ENCODE data around the gene SRRM1.

SRRM1 gene, protein sequence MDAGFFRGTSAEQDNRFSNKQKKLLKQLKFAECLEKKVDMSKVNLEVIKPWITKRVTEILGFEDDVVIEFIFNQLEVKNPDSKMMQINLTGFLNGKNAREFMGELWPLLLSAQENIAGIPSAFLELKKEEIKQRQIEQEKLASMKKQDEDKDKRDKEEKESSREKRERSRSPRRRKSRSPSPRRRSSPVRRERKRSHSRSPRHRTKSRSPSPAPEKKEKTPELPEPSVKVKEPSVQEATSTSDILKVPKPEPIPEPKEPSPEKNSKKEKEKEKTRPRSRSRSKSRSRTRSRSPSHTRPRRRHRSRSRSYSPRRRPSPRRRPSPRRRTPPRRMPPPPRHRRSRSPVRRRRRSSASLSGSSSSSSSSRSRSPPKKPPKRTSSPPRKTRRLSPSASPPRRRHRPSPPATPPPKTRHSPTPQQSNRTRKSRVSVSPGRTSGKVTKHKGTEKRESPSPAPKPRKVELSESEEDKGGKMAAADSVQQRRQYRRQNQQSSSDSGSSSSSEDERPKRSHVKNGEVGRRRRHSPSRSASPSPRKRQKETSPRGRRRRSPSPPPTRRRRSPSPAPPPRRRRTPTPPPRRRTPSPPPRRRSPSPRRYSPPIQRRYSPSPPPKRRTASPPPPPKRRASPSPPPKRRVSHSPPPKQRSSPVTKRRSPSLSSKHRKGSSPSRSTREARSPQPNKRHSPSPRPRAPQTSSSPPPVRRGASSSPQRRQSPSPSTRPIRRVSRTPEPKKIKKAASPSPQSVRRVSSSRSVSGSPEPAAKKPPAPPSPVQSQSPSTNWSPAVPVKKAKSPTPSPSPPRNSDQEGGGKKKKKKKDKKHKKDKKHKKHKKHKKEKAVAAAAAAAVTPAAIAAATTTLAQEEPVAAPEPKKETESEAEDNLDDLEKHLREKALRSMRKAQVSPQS

DNA sequence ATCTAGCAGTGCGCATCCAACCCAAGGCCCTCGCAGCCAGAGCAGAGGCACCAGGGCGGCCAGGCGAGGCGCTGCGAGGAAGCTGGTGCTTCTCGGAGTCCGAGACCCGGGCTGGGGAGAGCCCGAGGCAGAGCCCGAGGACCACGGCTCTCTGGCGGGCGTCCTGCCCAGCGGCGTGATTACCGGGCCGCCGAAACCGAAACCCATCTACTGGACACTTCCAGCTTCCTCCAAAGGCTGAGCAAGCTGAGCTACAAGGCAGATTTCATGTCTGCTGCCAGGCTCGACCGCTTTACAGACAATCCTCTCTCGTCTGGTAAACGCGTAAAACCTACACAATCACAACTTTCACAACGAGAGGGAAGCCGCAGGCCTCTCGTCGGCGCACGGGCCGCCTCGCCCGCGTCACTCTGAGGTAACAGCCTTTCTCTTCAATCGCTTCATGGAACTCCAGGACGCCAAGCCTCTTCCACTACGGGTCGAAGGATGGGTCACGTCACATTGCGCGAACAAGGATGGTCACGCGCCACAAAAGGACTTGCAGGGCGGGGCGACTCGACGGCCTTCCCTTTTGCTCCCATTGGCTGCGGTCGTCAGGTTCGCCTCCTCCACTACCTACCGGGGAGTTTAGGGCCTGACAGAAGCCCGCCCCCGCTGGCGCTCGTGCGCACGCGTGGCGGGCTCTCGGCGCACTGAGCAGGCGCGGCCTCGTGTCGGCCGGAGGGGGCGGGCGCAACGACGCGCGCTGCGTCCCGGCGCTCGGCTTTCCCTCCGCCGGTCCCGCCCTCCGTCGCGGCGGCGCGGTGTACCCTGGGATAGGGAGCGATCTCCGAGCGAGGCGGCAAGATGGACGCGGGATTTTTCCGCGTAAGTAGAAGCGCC is at the start of gene SRRM1:
SRRM1 (plus strand) TSS at position 822 of the 882 bp plus-strand sequence; CDS start at position 847, 25 bp downstream.
- TF ChIP-seq CTCF (IDR thresholded peaks at IDR 0.05; ENCODE audit: insufficient read depth, low read depth, low read length, missing control alignments) = peak; percentile 7
- H3K4me3 ChIP-seq (ENCODE audit: low read depth, low read length) = peak within 1 kb of the TSS; percentile 99
- peak; percentile 100 for DNase-seq (ENCODE audit: low read depth)

- no peak for DNase-seq (ENCODE audit: low read depth)
- no peak overlapping the region for H3K4me3 ChIP-seq (ENCODE audit: low read depth, low read length)
- TF ChIP-seq CTCF (IDR thresholded peaks at IDR 0.05; ENCODE audit: insufficient read depth, low read depth, low read length, missing control alignments) = no peak
Measured at GRCh38 chr1:24594328-24594598, 48.8 kb upstream of the SRRM1 start.

DNA sequence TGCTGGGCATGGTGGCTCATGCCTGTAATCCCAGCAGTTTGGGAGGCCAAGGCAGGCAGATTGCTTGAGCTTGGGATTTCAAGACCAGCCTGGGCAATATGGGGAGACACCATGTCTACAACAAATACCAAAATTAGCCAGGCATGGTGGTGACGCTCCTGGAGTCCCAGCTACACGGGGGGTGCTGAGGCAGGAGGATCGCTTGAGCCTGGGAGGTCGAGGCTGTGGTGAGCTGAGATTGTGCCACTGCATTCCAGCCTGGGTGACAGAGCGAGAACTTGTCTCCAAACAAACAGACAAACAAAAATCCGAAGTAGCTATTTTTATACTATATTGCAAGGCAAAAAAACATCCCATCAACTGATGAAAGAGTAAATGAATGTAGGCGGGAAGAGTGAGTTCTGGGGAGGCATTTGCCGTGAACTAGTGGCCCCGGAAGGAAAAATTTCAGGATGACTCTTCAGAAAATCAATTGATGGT is 46.7 kb upstream of the SRRM1 start:
- DNase-seq (ENCODE audit: low read depth) = no peak
- H3K4me3 ChIP-seq (ENCODE audit: low read depth, low read length) = no peak overlapping the region
- no peak for TF ChIP-seq CTCF (IDR thresholded peaks at IDR 0.05; ENCODE audit: insufficient read depth, low read depth, low read length, missing control alignments)

DNA sequence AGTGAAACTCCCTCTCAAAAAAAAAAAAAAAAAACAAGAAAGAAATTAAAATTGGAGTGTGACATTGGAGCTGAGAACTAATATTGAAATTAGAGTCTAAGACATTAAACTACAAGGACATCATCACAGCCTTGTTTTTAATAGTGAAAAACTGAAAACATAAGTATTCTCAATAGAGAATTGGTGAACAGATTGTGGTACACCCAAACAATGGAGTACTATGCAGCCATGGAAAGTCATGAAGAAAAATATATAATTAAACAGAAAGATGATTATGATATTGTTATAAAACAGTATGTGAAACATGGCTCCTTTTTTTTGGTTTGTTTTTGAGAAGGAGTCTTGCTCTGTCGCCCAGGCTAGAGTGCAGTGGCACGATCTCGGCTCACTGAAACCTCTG is 43.8 kb upstream of the SRRM1 start:
- TF ChIP-seq CTCF (IDR thresholded peaks at IDR 0.05; ENCODE audit: insufficient read depth, low read depth, low read length, missing control alignments) = no peak
- DNase-seq (ENCODE audit: low read depth) = no peak
- H3K4me3 ChIP-seq (ENCODE audit: low read depth, low read length) = no peak overlapping the region

- H3K4me3 ChIP-seq (ENCODE audit: low read depth, low read length) = no peak overlapping the region
- no peak for TF ChIP-seq CTCF (IDR thresholded peaks at IDR 0.05; ENCODE audit: insufficient read depth, low read depth, low read length, missing control alignments)
- DNase-seq (ENCODE audit: low read depth) = no peak
Measured at GRCh38 chr1:24600551-24600950, 42.6 kb upstream of the SRRM1 start.

GRCh38 chr1:24605534-24606295 is 37.4 kb upstream of the SRRM1 start:
- no peak overlapping the region for H3K4me3 ChIP-seq (ENCODE audit: low read depth, low read length)
- DNase-seq (ENCODE audit: low read depth) = no peak
- no peak for TF ChIP-seq CTCF (IDR thresholded peaks at IDR 0.05; ENCODE audit: insufficient read depth, low read depth, low read length, missing control alignments)

Measured in GM12865 (cell line).